HEK293 (cell line): ENCODE measurements around the gene ACTRT2.

Experiments used
- CTCF ChIP-seq: fragments of 450-650 bp; formaldehyde crosslinking; IDR thresholded peaks from 2 replicates; pipeline ENCODE4 v1.5.1; 2016; ENCODE audit warnings: missing biosample characterization, missing genetic modification characterization
- INSM2 ChIP-seq: fragments of 450-650 bp; formaldehyde crosslinking; IDR thresholded peaks from 2 replicates; pipeline ENCODE4 v1.5.1; 2016; ENCODE audit warnings: missing biosample characterization, missing genetic modification characterization
- PBX3 ChIP-seq: sonication (generic); formaldehyde crosslinking; IDR thresholded peaks from 2 replicates; pipeline ENCODE4 v1.8.1; 2022; ENCODE audit warnings: mild to moderate bottlenecking, moderate library complexity, missing genetic modification reagents
- PRDM1 ChIP-seq: fragments of 450-650 bp; formaldehyde crosslinking; IDR thresholded peaks from 2 replicates; pipeline ENCODE4; 2016; ENCODE audit warnings: missing biosample characterization, missing genetic modification characterization
- TCF7L2 ChIP-seq: IDR thresholded peaks from 2 replicates; pipeline ENCODE4 v1.6.1; 2011; ENCODE audit warnings: low read depth, mild to moderate bottlenecking, inconsistent platforms, low read length, moderate library complexity, borderline replicate concordance
- TRIM28 ChIP-seq: IDR thresholded peaks from 2 replicates; pipeline ENCODE4 v1.6.1; 2011; ENCODE audit warnings: low read length, control low read depth, borderline replicate concordance
- YY2 ChIP-seq: fragments of 450-650 bp; formaldehyde crosslinking; IDR thresholded peaks from 2 replicates; pipeline ENCODE4 v1.5.1; 2016; ENCODE audit warnings: missing biosample characterization, missing genetic modification characterization
- ZFP41 ChIP-seq: fragments of 450-650 bp; formaldehyde crosslinking; IDR thresholded peaks from 2 replicates; pipeline ENCODE4 v1.5.1; 2016; ENCODE audit warnings: missing biosample characterization, missing genetic modification characterization, borderline replicate concordance
- ZNF184 ChIP-seq: fragments of 450-650 bp; IDR thresholded peaks from 2 replicates; pipeline ENCODE4 v1.5.1; 2018; ENCODE audit warnings: missing biosample characterization, mild to moderate bottlenecking, missing genetic modification characterization
- ZNF311 ChIP-seq: fragments of 450-650 bp; formaldehyde crosslinking; IDR thresholded peaks from 2 replicates; pipeline ENCODE4 v1.5.1; 2017; ENCODE audit warnings: missing biosample characterization, missing genetic modification characterization, borderline replicate concordance
- ZNF513 ChIP-seq: fragments of 450-650 bp; IDR thresholded peaks from 2 replicates; pipeline ENCODE4 v1.5.1; 2018; ENCODE audit warnings: missing biosample characterization, missing genetic modification characterization
- ZSCAN4 ChIP-seq: fragments of 450-650 bp; formaldehyde crosslinking; IDR thresholded peaks from 2 replicates; pipeline ENCODE4 v1.5.1; 2017; ENCODE audit warnings: missing biosample characterization, missing genetic modification characterization

GRCh38 chr1:3067301-3067670 is 46.0 kb downstream of the ACTRT2 start:
- TF ChIP-seq ZNF513 (no peak), PRDM1 (tag by site-specific recombination) (no peak), ZNF311 (tag by site-specific recombination) (no peak), YY2 (tag by site-specific recombination) (no peak), ZNF184 (tag by site-specific recombination) (no peak), CTCF (tag by site-specific recombination) (no peak), PBX3 (CRISPR knock-in tag) (no peak), ZSCAN4 (tag by site-specific recombination) (no peak), ZFP41 (tag by site-specific recombination) (no peak), TRIM28 (no peak), TCF7L2 (no peak), INSM2 (tag by site-specific recombination) (no peak)
